Liver (tissue), 9 donors: ENCODE results near the gene PRKD1. TPM values are rescaled to one million over a fixed set of nuclear protein-coding genes. Genes with fewer than 3 reads are reported as not detected.

Experiments
- DNase-seq: peaks from one replicate; pipeline ENCODE4 v3.0.0-alpha.2; 2017; ENCODE audit warnings: low spot score
- H3K27ac ChIP-seq, 2 donors: one replicate each; pipeline ENCODE4 v1.7.0; 2013; ENCODE audit warnings: inconsistent platforms in 2 of 2, low read length in 2 of 2, control low read depth in 1 of 2, low read depth in 1 of 2, mild to moderate bottlenecking in 1 of 2
- H3K27me3 ChIP-seq, 4 donors: one replicate each; pipeline versions ENCODE4 v1.6.1 to v1.7.0; 2013; ENCODE audit warnings: low read length in 3 of 4, inconsistent platforms in 1 of 4, mild to moderate bottlenecking in 1 of 4, moderate library complexity in 1 of 4; ENCODE audit not compliant: control insufficient read depth in 4 of 4, insufficient read depth in 4 of 4
- H3K36me3 ChIP-seq, 4 donors: one replicate each; pipeline versions ENCODE4 v1.6.1 to v1.7.0; 2013; ENCODE audit warnings: low read length in 3 of 4, mild to moderate bottlenecking in 3 of 4, low read depth in 1 of 4, moderate library complexity in 1 of 4; ENCODE audit not compliant: control insufficient read depth in 4 of 4, insufficient read depth in 3 of 4
- H3K4me1 ChIP-seq, 4 donors: one replicate each; pipeline versions ENCODE4 v1.6.1 to v1.7.0; 2013; ENCODE audit warnings: low read length in 3 of 4, mild to moderate bottlenecking in 3 of 4, moderate library complexity in 1 of 4; ENCODE audit not compliant: control insufficient read depth in 4 of 4, insufficient read depth in 4 of 4
- H3K4me3 ChIP-seq, 3 donors: one replicate each; pipeline versions ENCODE4 v1.6.1 to v1.7.0; 2013; ENCODE audit warnings: low read length in 3 of 3, control low read depth in 1 of 3, low read depth in 1 of 3, mild to moderate bottlenecking in 1 of 3
- H3K9ac ChIP-seq, 2 donors: one replicate each; pipeline ENCODE4 v1.7.0; 2013; ENCODE audit warnings: low read length in 2 of 2, mild to moderate bottlenecking in 2 of 2, moderate library complexity in 2 of 2, control low read depth in 1 of 2, low read depth in 1 of 2
- H3K9me3 ChIP-seq, 4 donors: one replicate each; pipeline versions ENCODE4 v1.6.1 to v1.7.0; 2013; ENCODE audit warnings: low read length in 3 of 4; ENCODE audit not compliant: control insufficient read depth in 4 of 4
- EGR1 ChIP-seq, 2 donors: IDR thresholded peaks; 2 replicates each; pipeline ENCODE4 v1.6.1; 2016 to 2018; ENCODE audit warnings: antibody characterized with exemption in 2 of 2, low read depth in 2 of 2
- FOXA1 ChIP-seq: IDR thresholded peaks from 2 replicates; pipeline ENCODE4 v1.6.1; 2016; ENCODE audit warnings: antibody characterized with exemption
- FOXA2 ChIP-seq: IDR thresholded peaks from 2 replicates; pipeline ENCODE4 v1.6.1; 2016; ENCODE audit warnings: antibody characterized with exemption
- GABPA ChIP-seq, 2 donors: IDR thresholded peaks in 1 of 2; conservative IDR thresholded peaks in 1 of 2; 2 replicates each; pipeline ENCODE4 v1.6.1; 2016; ENCODE audit warnings: antibody characterized with exemption in 2 of 2, mild to moderate bottlenecking in 1 of 2, moderate library complexity in 1 of 2
- HNF4A ChIP-seq, 2 donors: conservative IDR thresholded peaks; 2 replicates each; pipeline ENCODE4 v1.6.1; 2016; ENCODE audit warnings: antibody characterized with exemption in 2 of 2, mild to moderate bottlenecking in 2 of 2
- HNF4G ChIP-seq: IDR thresholded peaks from 2 replicates; pipeline ENCODE4 v1.6.1; 2016; ENCODE audit warnings: antibody characterized with exemption
- JUND ChIP-seq, 2 donors: IDR thresholded peaks; 2 replicates each; pipeline ENCODE4 v1.6.1; 2016; ENCODE audit warnings: antibody characterized with exemption in 2 of 2
- NR2F2 ChIP-seq: IDR thresholded peaks from 2 replicates; pipeline ENCODE4 v1.6.1; 2016; ENCODE audit warnings: antibody characterized with exemption
- RAD21 ChIP-seq, 2 donors: IDR thresholded peaks; 2 replicates each; pipeline ENCODE4 v1.6.1; 2016; ENCODE audit warnings: antibody characterized with exemption in 2 of 2, mild to moderate bottlenecking in 2 of 2
- RXRA ChIP-seq, 2 donors: IDR thresholded peaks; 2 replicates each; pipeline ENCODE4 v1.6.1; 2017 to 2018; ENCODE audit warnings: antibody characterized with exemption in 2 of 2, mild to moderate bottlenecking in 1 of 2
- SP1 ChIP-seq: IDR thresholded peaks from 2 replicates; pipeline ENCODE4 v1.6.1; 2018; ENCODE audit warnings: antibody characterized with exemption, mild to moderate bottlenecking
- TAF1 ChIP-seq: conservative IDR thresholded peaks from 2 replicates; pipeline ENCODE4 v1.6.1; 2016; ENCODE audit warnings: antibody characterized with exemption, mild to moderate bottlenecking
- YY1 ChIP-seq: IDR thresholded peaks from 2 replicates; pipeline ENCODE4 v1.6.1; 2016; ENCODE audit warnings: antibody characterized with exemption, mild to moderate bottlenecking
- WGBS: extraction: QIAGEN DNeasy Blood & Tissue Kit; methylation state at CpG from one replicate; pipeline ENCODE4 v1.1.7; 2013; 5-methylcytosine and 5-hydroxymethylcytosine counted together
- polyA plus RNA-seq, 2 donors: library from polyadenylated mRNA; stranded (reverse) in 1 of 2; unstranded in 1 of 2; fragments of 200-250 nt in 1 of 2; fragments of >200 nt in 1 of 2; fragmentation: Nextera tagmentation in 1 of 2; extraction: Ambion mirVana in 1 of 2; gene quantifications; one replicate each; pipeline versions ENCODE4 v1.2.1 to v1.2.3, GENCODE V29; 2013 to 2015
- total RNA-seq, 2 donors: library from RNA; depleted of rRNA; stranded (reverse); fragments of >200 nt; gene quantifications; one replicate each; pipeline ENCODE4 v1.2.3, GENCODE V29; 2014
- TF ChIP-seq, protein P1 (sequence below): IDR thresholded peaks from 2 replicates; pipeline ENCODE4 v1.6.1; 2016; ENCODE audit warnings: antibody characterized with exemption, mild to moderate bottlenecking
- TF ChIP-seq, protein P2 (sequence below): fragments of 150-350 bp; IDR thresholded peaks from 2 replicates; pipeline ENCODE4 v1.5.1; 2017; ENCODE audit warnings: improper control_type of control experiment, low read depth, low read length; ENCODE audit not compliant: missing input control
- TF ChIP-seq, protein P3 (sequence below): IDR thresholded peaks from 2 replicates; pipeline ENCODE4 v1.6.1; 2016; ENCODE audit warnings: antibody characterized with exemption
- TF ChIP-seq, protein P4 (sequence below): IDR thresholded peaks from 2 replicates; pipeline ENCODE4 v1.6.1; 2016; ENCODE audit warnings: antibody characterized with exemption
- TF ChIP-seq, protein P5 (sequence below): IDR thresholded peaks from 2 replicates; pipeline ENCODE4 v1.6.1; 2016; ENCODE audit warnings: antibody characterized with exemption
- donor health status: healthy.
- donor health status: healthy.
- donor health status: healthy.
- donor health status: healthy.
- donor health status: healthy.

PRKD1 gene
- total and polyA plus RNA-seq, 4 donors = 0.85 to 5.0 (median 0.99) TPM

DNA sequence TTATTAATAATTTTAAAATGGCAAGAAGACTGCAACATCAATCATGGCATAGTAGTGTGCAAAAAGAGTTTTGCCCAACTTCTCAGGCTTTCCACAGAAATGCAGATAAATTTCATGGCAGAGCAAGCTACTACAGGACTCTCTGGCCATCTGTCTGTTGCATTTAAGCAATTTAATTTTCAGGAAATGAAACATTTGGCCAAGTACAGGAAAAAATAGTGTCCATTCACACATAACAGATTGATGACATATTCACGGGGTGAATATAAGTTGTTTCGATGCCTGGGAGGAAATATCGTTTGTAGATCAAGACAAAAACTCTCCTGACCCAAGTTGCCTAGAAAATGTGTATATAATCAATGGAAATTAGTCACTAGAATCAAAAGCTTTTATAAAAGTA lies 324.0 kb downstream of the PRKD1 start (continued):
- TF ChIP-seq, protein P1, sequence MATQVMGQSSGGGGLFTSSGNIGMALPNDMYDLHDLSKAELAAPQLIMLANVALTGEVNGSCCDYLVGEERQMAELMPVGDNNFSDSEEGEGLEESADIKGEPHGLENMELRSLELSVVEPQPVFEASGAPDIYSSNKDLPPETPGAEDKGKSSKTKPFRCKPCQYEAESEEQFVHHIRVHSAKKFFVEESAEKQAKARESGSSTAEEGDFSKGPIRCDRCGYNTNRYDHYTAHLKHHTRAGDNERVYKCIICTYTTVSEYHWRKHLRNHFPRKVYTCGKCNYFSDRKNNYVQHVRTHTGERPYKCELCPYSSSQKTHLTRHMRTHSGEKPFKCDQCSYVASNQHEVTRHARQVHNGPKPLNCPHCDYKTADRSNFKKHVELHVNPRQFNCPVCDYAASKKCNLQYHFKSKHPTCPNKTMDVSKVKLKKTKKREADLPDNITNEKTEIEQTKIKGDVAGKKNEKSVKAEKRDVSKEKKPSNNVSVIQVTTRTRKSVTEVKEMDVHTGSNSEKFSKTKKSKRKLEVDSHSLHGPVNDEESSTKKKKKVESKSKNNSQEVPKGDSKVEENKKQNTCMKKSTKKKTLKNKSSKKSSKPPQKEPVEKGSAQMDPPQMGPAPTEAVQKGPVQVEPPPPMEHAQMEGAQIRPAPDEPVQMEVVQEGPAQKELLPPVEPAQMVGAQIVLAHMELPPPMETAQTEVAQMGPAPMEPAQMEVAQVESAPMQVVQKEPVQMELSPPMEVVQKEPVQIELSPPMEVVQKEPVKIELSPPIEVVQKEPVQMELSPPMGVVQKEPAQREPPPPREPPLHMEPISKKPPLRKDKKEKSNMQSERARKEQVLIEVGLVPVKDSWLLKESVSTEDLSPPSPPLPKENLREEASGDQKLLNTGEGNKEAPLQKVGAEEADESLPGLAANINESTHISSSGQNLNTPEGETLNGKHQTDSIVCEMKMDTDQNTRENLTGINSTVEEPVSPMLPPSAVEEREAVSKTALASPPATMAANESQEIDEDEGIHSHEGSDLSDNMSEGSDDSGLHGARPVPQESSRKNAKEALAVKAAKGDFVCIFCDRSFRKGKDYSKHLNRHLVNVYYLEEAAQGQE = no peak
- no peak for TF ChIP-seq JUND (IDR thresholded peaks at IDR 0.05)
- TF ChIP-seq YY1 = no peak
- TF ChIP-seq FOXA2 = no peak
- TF ChIP-seq GABPA (IDR thresholded peaks at IDR 0.05 in 1 of 2, conservative IDR thresholded peaks at IDR 0.05 in 1 of 2) = no peak
- TF ChIP-seq RXRA (IDR thresholded peaks at IDR 0.05) = no peak
- TF ChIP-seq SP1 = no peak
- TF ChIP-seq HNF4A (conservative IDR thresholded peaks at IDR 0.05) = no peak
- TF ChIP-seq FOXA1 = no peak
- TF ChIP-seq, protein P2, sequence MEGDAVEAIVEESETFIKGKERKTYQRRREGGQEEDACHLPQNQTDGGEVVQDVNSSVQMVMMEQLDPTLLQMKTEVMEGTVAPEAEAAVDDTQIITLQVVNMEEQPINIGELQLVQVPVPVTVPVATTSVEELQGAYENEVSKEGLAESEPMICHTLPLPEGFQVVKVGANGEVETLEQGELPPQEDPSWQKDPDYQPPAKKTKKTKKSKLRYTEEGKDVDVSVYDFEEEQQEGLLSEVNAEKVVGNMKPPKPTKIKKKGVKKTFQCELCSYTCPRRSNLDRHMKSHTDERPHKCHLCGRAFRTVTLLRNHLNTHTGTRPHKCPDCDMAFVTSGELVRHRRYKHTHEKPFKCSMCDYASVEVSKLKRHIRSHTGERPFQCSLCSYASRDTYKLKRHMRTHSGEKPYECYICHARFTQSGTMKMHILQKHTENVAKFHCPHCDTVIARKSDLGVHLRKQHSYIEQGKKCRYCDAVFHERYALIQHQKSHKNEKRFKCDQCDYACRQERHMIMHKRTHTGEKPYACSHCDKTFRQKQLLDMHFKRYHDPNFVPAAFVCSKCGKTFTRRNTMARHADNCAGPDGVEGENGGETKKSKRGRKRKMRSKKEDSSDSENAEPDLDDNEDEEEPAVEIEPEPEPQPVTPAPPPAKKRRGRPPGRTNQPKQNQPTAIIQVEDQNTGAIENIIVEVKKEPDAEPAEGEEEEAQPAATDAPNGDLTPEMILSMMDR = no peak

DNA sequence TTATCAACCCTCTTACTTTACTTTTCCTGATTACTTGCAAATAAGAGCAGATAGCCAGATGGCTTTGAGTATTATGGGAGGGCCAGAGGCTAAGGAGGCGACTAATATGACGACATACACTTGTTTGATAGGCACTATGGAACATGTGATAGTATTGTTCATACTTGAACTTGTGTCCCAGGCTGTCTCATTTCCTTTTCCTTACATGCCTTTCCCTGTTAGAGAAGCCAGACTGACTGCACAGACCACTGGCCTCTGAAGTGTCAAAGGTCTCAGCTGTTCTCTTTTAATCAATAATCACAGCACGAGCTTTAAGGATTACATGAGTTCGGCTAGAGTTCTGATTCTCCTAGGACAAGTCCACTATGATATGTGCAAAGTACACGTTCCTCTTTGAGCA lies 326.0 kb downstream of the PRKD1 start:
- Histone ChIP-seq H3K27me3 (no peaks in the 10 kb centered on the region), H3K9me3 (no peaks in the 10 kb centered on the region), H3K36me3 (no peaks in the 10 kb centered on the region), H3K9ac (no peak overlapping the region), H3K4me3 (no peak overlapping the region), H3K27ac (no peak overlapping the region), H3K4me1 (peaks cover 0 to 2% (median 0%) of the 10 kb centered on the region in 4 donors)
- DNase-seq = no peak
- TF ChIP-seq YY1 (no peak), NR2F2 (no peak), FOXA1 (no peak), FOXA2 (no peak), SP1 (no peak), TAF1 (no peak), RAD21 (IDR thresholded peaks at IDR 0.05) (no peak), HNF4G (no peak), RXRA (IDR thresholded peaks at IDR 0.05) (no peak), HNF4A (conservative IDR thresholded peaks at IDR 0.05) (no peak), EGR1 (IDR thresholded peaks at IDR 0.05; ENCODE audit: low read depth in 2 of 2) (no peak), JUND (IDR thresholded peaks at IDR 0.05) (no peak), GABPA (IDR thresholded peaks at IDR 0.05 in 1 of 2, conservative IDR thresholded peaks at IDR 0.05 in 1 of 2) (no peak)
- TF ChIP-seq, protein P3, sequence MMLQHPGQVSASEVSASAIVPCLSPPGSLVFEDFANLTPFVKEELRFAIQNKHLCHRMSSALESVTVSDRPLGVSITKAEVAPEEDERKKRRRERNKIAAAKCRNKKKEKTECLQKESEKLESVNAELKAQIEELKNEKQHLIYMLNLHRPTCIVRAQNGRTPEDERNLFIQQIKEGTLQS = no peak
- TF ChIP-seq, protein P4, sequence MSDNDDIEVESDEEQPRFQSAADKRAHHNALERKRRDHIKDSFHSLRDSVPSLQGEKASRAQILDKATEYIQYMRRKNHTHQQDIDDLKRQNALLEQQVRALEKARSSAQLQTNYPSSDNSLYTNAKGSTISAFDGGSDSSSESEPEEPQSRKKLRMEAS = no peak
- TF ChIP-seq, protein P5, sequence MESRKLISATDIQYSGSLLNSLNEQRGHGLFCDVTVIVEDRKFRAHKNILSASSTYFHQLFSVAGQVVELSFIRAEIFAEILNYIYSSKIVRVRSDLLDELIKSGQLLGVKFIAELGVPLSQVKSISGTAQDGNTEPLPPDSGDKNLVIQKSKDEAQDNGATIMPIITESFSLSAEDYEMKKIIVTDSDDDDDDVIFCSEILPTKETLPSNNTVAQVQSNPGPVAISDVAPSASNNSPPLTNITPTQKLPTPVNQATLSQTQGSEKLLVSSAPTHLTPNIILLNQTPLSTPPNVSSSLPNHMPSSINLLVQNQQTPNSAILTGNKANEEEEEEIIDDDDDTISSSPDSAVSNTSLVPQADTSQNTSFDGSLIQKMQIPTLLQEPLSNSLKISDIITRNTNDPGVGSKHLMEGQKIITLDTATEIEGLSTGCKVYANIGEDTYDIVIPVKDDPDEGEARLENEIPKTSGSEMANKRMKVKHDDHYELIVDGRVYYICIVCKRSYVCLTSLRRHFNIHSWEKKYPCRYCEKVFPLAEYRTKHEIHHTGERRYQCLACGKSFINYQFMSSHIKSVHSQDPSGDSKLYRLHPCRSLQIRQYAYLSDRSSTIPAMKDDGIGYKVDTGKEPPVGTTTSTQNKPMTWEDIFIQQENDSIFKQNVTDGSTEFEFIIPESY = no peak
- TF ChIP-seq, protein P2 = no peak
- 41% methylated on average over 5 of the region's 5 CpGs for WGBS
